GM18868 (cell line): ENCODE measurements around the gene EVL.

Experiments used
- ATAC-seq: cut with Tn5 transposase; IDR thresholded peaks from one replicate; pipeline ENCODE4 v1.9.1; 2021; ENCODE audit warnings: mild to moderate bottlenecking, moderate library complexity; ENCODE audit not compliant: unreplicated experiment

The EVL gene

DNA sequence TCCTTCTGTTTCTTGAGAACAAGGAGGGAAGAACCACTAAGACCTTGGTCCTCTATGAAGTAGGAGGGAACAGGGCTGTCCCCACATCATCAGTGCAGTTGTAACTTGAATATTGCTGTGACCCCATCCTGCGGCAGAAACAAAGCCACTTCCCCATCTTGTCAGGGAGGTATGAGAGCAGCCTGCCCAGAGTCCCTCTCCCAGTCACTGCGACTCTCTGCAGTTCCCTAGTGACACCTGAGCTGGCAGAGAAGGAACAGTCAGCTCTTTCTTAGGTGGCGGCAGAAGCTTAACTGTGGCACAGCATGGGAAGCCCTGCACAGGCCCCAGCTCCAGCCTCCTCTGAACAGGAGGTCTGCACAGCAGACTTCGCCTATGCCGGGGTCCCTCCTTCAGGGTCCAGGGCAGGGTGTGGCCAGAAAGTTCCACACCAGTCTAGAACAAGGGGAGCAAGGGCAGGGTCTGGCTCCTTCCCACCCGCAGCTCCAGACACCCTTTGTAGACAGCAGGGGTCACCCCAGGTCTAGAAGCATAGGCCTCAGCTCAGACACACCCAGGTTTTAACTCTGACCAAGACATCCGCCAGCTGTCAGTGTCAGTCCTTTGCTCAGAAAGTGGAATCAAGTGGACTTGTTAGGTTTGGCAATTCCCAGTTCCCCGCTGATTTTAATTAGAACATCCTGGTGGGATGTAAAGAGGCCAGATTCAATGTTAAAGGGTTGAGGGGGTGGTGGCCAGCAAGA, 57.4 kb downstream of the EVL start:
- ATAC-seq, result no peak

- no peak for ATAC-seq
Measured at GRCh38 chr14:100123618-100124017, 58.4 kb downstream of the EVL start.

DNA sequence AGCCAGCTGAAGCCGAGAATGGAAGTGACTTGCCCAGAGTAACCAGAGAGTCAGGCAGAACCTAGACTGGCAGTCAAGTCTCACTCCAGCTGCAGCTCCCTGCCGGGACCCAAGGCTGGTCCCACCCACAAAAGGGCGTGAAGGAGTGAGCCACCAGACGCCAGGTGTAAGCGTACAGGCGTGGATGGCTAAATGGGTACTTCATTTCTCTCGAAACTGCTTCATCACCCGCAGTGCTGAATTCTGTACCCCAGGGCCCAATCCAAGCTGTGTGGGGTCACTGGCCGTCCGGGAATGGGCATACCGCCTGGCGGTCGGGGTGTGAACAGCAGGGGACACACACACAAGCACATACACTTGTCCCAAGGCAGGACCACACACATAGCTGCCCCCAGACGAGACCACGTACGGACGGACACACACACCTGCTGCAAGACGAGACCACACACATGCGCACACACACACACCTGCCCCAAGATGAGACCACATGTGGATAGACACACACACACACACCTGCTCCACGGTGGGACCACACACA, 59.4 kb downstream of the EVL start:
- ATAC-seq, result no peak

DNA sequence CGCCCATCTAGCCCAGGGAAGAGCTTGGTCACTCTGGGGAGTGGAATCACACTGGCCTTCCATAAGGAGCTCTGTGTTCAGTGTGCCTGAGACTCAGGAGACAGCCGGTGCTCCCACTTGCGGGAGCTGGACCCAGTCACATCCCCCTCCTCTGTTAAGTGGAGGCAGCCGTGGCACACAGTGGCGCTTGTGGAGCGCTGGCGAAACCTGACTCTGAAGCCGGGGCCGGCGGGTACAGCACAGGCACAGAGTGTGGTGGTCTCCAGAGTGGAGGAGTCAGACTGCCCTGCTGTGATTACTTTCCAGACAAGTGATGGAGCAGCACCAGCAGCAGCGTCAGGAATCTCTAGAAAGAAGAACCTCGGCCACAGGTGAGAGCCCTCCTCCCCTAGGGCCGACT, 61.2 kb downstream of the EVL start:
- no peak for ATAC-seq

DNA sequence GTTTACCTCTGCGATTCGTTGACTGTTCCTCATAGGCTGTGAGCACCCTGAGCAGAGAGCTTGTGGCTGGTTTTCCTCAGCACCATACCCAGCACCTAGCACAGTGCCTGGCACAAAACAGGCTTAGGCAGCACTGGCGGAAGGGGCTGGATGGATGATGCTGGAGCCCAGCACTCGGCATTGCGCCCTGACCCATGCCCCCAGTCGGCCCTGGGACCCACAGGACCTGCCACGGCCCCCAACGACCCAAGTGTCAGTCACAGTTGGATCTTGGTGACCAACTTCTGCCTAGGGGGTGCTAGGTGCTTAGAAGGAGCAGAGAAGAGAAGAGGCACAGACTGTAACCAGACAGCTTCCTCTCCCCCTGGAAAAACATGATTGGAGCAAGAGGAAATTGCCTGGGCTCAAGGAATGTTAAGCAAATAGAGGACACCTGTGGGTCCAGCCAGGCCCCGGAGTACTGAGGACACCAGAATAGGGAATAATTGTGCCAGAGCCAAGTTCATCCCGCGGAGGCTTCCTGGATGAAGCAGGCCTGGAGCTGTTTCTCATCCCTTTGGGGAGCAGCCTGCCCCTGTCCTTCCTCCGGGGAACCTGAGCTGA, 62.7 kb downstream of the EVL start:
- ATAC-seq, result no peak

DNA sequence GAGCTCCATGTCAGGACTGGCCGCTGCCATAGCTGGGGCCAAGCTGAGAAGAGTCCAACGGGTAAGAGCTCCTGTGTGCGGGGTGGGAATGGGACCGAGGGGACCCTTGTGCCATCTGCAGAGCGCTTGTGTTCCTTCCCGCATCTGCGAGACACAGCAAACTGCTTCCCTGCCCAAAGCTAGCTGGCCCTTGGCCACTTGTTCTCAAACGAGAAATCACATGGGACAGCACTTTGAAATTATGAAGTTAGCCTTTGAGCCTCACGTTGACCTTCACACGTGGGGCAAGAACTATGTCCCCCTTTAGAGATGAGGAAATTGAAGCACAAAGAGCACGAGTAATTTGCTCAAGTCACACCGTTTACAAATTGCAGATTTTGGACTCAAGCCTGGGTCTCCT, 63.5 kb downstream of the EVL start:
- ATAC-seq, result no peak

DNA sequence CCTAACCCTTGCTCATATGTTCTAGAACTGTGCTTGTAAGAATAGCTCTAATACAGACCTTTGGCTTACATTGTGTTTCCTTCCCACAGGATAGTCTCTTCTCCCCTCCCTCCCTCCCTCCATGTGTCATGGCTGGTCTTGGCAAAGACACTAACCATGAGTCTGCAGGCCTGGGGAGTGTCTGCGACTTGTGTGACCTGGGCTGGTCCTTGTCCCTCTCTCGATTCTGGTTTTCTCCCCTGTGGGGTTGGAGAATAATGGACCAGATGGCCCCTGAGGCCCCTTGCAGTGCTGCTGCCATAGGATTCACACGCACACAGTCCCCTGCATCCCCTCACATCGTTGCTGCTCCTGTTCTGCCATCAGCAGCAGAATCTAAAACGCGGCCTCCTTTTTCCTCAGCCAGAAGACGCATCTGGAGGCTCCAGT, 64.0 kb downstream of the EVL start:
- no peak for ATAC-seq

- ATAC-seq, result no peak
Measured at GRCh38 chr14:100130521-100130920, 65.3 kb downstream of the EVL start.

- ATAC-seq, result no peak
Measured at GRCh38 chr14:100131181-100131580, 66.0 kb downstream of the EVL start.

- ATAC-seq, result no peak
Measured at GRCh38 chr14:100132161-100132902, 67.1 kb downstream of the EVL start.

- no peak for ATAC-seq
Measured at GRCh38 chr14:100132903-100133510, 67.8 kb downstream of the EVL start.

DNA sequence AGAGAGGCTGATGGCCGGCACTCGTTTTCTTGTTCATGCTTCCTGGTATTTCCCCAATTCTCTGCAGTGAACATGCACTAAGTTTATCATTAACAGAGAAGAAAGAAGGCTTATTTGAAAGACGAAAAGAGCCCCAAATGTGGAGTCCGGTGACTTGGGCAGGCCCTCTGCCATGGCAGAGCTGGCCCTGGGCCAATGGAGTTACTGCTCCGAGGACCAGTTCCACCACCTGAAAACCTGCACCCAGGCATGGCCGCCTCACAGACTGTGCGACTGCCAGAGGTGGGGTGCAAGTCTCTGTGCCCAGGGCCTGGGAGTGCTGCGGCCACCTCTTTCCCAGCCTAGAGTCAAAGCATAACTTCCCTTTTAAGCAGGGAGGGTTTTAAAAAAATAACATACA, 69.4 kb downstream of the EVL start:
- ATAC-seq, result no peak

GRCh38 chr14:100135073-100135472, 69.9 kb downstream of the EVL start:
- no peak for ATAC-seq

DNA sequence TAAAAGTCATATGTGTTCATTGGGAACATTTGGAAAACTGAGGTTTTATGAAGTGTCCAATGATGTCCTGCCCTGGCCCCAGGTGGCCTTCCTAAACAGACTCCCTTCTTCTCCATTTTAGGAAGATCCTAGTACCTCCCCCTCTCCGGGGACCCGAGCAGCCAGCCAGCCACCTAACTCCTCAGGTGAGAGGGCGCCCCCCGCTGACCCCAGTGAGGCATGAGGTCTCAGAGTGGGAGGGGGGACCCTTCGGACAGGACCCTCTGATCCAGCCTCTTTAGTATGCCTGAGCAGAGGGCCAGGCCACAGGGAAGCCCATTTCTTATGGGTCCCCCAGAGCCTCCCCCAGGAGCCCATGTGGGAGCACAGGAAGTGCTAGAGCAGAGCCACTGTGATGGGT, 70.6 kb downstream of the EVL start:
- ATAC-seq, result no peak

DNA sequence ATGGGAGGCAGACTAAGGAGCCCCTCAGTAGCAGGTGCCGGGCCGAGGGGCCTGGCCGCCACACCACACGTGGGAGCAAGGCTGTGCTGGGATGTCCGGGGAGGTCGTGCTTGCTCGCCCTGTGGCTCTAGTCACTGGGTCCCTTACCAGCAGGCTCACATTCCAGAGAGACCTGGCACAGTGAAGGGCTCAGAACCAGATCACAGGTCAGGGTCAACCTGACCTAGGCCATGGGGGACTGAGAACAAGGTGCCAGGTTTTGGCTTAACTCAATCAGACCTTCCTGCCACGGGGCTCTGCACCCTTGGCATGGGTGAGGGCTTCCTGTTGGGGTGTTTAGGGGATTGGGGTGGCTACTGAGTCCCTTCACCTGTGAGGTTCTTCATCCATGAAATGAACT, 72.0 kb downstream of the EVL start:
- no peak for ATAC-seq

- no peak for ATAC-seq
Measured at GRCh38 chr14:100138082-100138787, 73.0 kb downstream of the EVL start.

DNA sequence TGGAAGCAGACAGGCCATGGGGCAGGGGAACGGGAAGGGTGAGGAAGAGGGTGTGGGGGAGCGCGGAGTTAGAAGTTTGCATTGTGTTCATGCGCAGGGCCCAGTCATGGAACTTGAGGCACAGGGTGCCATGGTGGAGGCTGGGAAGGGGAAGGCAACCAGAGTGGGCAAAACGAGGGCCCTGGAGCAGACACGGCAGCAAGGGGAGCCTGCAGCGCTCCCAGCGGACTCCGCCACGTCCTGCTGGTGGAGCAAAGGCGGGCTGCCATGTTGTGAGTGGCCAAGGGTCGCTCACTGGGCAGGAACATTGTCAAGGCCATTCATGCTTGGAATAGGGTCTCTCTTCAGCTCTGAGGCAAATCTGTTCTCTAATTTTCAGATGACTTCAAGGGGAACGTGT, 73.7 kb downstream of the EVL start:
- ATAC-seq, result no peak

DNA sequence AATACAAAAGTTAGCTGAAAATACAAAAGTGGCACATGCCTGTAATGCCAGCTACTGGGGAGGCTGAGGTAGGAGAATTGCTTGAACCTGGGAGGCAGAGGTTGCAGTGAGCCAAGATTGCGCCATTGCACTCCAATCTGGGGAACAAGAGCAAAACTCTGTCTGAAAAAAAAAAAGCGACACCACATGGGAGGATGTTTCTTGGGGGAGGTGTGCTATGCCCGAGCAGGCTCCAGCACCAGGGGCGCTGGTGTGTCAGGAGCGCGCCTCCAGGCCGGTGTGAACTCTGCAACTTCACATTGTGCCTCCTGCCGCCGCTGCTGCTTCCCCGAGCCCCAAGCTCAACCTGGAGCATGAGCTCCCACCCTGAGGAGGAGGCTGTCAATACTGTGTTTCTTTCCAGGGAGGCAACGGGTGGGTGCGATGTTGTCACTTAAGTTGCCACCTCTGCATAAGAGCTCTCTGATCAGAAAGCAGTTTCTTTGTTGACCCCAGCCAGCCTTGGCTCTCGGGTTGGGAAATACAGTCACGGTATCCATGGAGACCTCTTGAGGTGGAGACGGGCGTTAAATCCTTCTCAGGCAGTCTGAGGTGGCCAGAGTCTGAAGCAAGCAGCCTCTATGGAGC, 75.3 kb downstream of the EVL start:
- no peak for ATAC-seq

DNA sequence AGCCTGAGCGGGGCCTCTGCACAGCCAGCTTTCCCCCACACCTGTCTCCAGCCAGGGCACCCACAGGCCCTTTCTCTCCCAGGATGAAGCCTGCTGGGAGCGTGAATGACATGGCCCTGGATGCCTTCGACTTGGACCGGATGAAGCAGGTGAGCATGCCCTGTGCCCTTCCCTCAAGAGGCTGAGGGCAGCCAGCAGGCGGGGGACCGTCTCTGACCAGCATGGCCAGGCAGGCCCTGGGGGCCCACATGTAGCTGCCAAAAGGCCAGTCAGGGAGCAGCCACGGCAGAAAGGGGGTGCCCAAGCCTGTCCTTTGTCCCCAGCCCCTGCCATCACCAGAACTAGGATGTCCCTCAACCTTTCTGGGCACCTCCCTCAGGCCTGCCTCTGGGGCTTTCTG, 75.9 kb downstream of the EVL start:
- ATAC-seq, result no peak
